Gastrocnemius medialis (tissue), 4 donors: ENCODE data around the gene PPP2R2C. TPM values are rescaled to one million over a fixed set of nuclear protein-coding genes. Genes with fewer than 3 reads are reported as not detected.

Experiments
- ATAC-seq, 2 donors: fragments of 150-250 bp; one replicate each; pipeline ENCODE4 v1.9.1; 2016
- DNase-seq, 2 donors: peaks; one replicate each; pipeline ENCODE4 v3.0.0-alpha.2; 2019
- H3K27ac ChIP-seq, 4 donors: fragments of 200-600 bp; sonication (generic); 1 replicate in 1 of 4; 2 replicates in 3 of 4; pipeline ENCODE4 v1.5.1; 2016 to 2018; ENCODE audit warnings: mild to moderate bottlenecking in 2 of 4, moderate library complexity in 1 of 4
- H3K27me3 ChIP-seq, 3 donors: fragments of 200-600 bp; sonication (generic) in 2 of 3; 1 replicate in 1 of 3; 2 replicates in 2 of 3; pipeline versions ENCODE4 v1.5.1 to v1.6.0; 2016 to 2019; ENCODE audit warnings: mild to moderate bottlenecking in 1 of 3, moderate library complexity in 1 of 3
- H3K36me3 ChIP-seq, 2 donors: fragments of 200-600 bp; sonication (generic) in 1 of 2; one replicate each; pipeline ENCODE4 v1.5.1; 2017 to 2018
- H3K4me1 ChIP-seq, 2 donors: fragments of 200-600 bp; sonication (generic) in 1 of 2; one replicate each; pipeline ENCODE4 v1.5.1; 2016 to 2017; ENCODE audit warnings: mild to moderate bottlenecking in 2 of 2
- H3K4me3 ChIP-seq, 4 donors: fragments of 200-600 bp; sonication (generic) in 3 of 4; 1 replicate in 1 of 4; 2 replicates in 3 of 4; pipeline ENCODE4 v1.5.1; 2016 to 2019; ENCODE audit warnings: mild to moderate bottlenecking in 2 of 4
- H3K9me3 ChIP-seq, 3 donors: fragments of 200-600 bp; sonication (generic) in 2 of 3; 1 replicate in 1 of 3; 2 replicates in 2 of 3; pipeline ENCODE4 v1.5.1; 2016 to 2019
- POLR2A ChIP-seq, 2 donors: fragments of 450-650 bp; IDR thresholded peaks; one replicate each; pipeline ENCODE4 v1.6.1; 2017; ENCODE audit warnings: antibody characterized with exemption in 2 of 2, mild to moderate bottlenecking in 2 of 2, moderate library complexity in 2 of 2
- in situ Hi-C, 4 donors: fragments of 200-750 bp; cut with MboI; loops; one replicate each; pipeline versions ENCODE4 v1.15.0 to v1.8.0; 2017; ENCODE audit warnings: low sequenced_read_pairs in 4 of 4
- intact Hi-C: fragments of 100-400 bp; cut with DNase I; formaldehyde crosslinking; loops from one replicate; pipeline ENCODE4 v1.15.1; 2023; ENCODE audit warnings: low total_unique reads
- total RNA-seq, 4 donors: library from RNA; depleted of rRNA; stranded (reverse); fragments of >200 nt; gene quantifications; one replicate each; pipeline versions ENCODE4 v1.1.0 to v1.2.3, GENCODE V29; 2016
- TF ChIP-seq, protein P1 (sequence below), 5 experiments: fragments of 450-650 bp in 3 of 5; fragments of 200-600 bp in 2 of 5; sonication (generic) in 2 of 5; IDR thresholded peaks in 4 of 5; conservative IDR thresholded peaks in 1 of 5; 1 replicate in 4 of 5; 2 replicates in 1 of 5; pipeline ENCODE4 v1.5.1; 2016 to 2019; ENCODE audit warnings: antibody characterized with exemption in 5 of 5, mild to moderate bottlenecking in 3 of 5, moderate library complexity in 3 of 5

Gene PPP2R2C
- total RNA-seq, 4 donors from 2014 or later = 0.44 to 2.7 (median 0.62) TPM

DNA sequence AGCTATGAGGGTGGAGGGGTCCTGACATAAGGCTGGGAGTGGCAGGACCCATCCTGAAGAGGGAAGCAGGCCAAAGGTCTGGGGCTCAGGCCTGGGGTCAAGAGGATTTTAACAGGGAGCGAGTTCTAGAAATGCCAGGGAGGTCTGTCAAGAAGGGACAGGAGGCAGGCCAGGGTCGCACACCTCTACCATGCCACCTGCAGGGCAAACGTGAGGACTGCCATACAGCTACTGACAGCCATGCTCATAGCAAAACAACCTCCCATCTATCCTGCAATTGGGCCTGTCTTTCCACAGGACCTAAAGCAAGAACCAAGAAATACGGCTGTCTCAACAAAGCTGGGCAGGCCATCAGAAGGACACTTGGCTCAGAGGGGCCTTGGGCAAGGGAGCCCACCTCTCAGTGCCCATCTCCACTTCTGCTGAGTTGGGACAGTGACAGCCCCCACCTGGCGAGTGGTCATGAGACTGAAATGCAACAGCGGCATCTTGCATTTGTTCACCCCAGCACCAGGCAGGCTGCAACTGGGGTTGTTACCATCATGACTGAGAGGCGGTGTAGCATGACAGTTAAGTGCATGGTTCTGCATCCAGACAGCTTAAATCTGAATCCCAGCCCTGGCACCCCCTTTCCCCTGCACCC is 110.0 kb downstream of the PPP2R2C start:
- H3K27ac ChIP-seq = no peak overlapping the region
- intact Hi-C loops (no loop called here), in situ Hi-C loops (no loop called here)
- no peaks in the 10 kb centered on the region for H3K4me1 ChIP-seq
- no peaks in the 10 kb centered on the region for H3K36me3 ChIP-seq
- H3K4me3 ChIP-seq = no peak overlapping the region
- ATAC-seq (no peak), DNase-seq (no peak)
- peaks cover 4 to 8% (median 5%) of the 10 kb centered on the region in 3 donors for H3K27me3 ChIP-seq
- no peaks in the 10 kb centered on the region for H3K9me3 ChIP-seq
- no peak for TF ChIP-seq POLR2A (IDR thresholded peaks at IDR 0.05)
- TF ChIP-seq, protein P1, sequence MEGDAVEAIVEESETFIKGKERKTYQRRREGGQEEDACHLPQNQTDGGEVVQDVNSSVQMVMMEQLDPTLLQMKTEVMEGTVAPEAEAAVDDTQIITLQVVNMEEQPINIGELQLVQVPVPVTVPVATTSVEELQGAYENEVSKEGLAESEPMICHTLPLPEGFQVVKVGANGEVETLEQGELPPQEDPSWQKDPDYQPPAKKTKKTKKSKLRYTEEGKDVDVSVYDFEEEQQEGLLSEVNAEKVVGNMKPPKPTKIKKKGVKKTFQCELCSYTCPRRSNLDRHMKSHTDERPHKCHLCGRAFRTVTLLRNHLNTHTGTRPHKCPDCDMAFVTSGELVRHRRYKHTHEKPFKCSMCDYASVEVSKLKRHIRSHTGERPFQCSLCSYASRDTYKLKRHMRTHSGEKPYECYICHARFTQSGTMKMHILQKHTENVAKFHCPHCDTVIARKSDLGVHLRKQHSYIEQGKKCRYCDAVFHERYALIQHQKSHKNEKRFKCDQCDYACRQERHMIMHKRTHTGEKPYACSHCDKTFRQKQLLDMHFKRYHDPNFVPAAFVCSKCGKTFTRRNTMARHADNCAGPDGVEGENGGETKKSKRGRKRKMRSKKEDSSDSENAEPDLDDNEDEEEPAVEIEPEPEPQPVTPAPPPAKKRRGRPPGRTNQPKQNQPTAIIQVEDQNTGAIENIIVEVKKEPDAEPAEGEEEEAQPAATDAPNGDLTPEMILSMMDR (IDR thresholded peaks at IDR 0.05 in 4 of 5, conservative IDR thresholded peaks at IDR 0.05 in 1 of 5) = no peak

DNA sequence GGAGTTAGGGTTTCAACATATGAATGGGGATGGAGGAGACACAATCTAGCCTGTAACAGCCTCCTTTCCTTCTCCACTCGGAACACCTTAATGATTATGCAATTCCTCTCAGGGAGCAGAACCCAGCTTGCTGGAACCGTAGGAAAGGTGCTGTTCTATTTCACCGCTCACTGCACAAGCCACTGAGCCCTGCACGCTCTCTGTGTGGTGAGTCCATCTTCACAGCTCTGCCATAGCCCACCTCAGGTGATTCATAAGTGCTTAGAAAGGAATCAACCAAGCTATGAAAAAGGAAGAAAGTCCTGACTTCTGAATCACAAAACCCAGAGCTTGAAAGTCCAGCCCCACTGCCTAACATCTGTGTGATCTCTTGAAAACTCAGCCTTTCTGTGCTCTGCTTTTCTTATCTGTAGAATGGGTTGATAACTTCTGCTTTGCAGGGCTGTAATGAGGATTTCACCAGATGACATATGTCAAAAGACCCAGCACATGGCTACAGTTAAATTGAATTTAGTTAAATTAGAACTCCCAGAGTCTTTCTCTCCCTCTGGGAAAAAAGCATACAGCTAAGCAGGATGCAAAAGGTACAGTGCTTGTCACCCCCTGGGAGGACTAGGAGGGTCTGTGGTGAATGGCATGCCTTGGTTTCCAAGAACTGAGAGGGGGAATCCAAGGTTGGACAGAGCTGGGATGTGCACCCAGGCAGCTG is 111.2 kb downstream of the PPP2R2C start:
- Histone ChIP-seq H3K4me1 (no peaks in the 10 kb centered on the region), H3K36me3 (no peaks in the 10 kb centered on the region), H3K27me3 (peaks cover 3 to 6% (median 5%) of the 10 kb centered on the region in 3 donors), H3K9me3 (no peaks in the 10 kb centered on the region), H3K27ac (no peak overlapping the region), H3K4me3 (no peak overlapping the region)
- in situ Hi-C loops = no loop called here
- no peak for ATAC-seq
- intact Hi-C loops = no loop called here
- no peak for DNase-seq
- no peak for TF ChIP-seq POLR2A (IDR thresholded peaks at IDR 0.05)
- TF ChIP-seq, protein P1 (IDR thresholded peaks at IDR 0.05 in 4 of 5, conservative IDR thresholded peaks at IDR 0.05 in 1 of 5) = no peak

DNA sequence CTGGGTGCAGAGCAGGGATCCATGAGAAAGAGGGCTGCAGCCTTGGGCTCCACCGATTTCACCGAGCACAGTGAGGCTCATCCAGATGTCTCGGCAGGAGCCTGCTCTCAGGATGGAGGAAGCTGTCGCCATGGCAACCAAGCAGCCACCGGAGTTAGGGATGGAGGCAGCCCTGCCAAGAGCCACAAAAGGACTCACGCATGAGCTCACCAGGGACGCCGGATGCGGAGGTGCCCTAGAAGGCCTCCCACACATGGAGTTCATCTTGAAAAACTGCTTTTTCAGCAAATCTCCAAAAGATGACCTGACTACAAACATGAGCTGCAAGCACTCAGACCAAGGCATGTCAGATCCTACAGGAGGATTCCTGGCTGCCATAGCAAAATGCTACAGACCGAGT is 112.0 kb downstream of the PPP2R2C start:
- no peak for DNase-seq
- H3K4me1 ChIP-seq = no peaks in the 10 kb centered on the region
- TF ChIP-seq POLR2A (IDR thresholded peaks at IDR 0.05) = no peak
- TF ChIP-seq, protein P1 (IDR thresholded peaks at IDR 0.05 in 4 of 5, conservative IDR thresholded peaks at IDR 0.05 in 1 of 5) = no peak
- in situ Hi-C loops = no loop called here
- intact Hi-C loops = no loop called here
- H3K27ac ChIP-seq = no peak overlapping the region
- no peak overlapping the region for H3K4me3 ChIP-seq
- ATAC-seq = no peak
- H3K9me3 ChIP-seq = no peaks in the 10 kb centered on the region
- H3K27me3 ChIP-seq = peaks cover 0 to 6% (median 3%) of the 10 kb centered on the region in 3 donors
- H3K36me3 ChIP-seq = no peaks in the 10 kb centered on the region

DNA sequence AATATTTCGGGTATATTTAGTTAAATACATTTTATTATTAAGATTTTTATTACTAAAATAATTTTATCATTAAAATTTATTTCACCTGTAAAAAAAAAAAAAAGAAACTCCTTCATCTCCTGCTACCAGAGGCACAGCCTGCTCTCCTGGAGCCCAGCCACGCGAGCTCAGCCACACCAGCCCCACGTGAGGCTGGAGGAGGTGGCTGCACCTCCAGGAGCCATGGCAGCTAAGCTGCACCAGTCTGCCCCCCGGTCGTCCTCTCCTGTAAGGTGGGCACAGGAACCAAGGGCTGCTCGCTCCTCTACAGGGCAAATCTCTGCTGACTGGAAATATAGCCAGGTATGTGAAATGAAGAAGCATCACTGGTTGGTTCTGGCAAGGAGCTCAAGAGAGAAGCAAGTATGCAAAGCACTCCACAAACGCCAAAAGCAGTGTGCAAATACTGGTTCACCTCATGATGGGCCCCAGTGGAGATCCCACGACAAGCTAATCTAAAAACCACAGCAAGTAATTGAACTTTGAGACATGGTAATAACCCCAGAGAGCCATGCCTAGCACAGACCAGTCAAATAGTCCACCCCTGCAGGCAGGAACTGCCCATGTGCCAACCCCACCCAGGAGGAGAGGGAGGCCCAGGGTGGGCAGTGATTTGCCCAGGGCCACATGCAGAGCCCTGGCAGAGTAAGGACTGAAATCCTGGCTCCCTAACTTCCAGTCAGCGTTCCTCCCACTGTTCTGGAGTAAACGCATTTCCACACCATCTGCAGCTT is 112.7 kb downstream of the PPP2R2C start:
- no peak for DNase-seq

More for the DNA sequence above, 112.7 kb downstream of the PPP2R2C start:
- Histone ChIP-seq H3K27ac (no peak overlapping the region), H3K4me3 (no peak overlapping the region), H3K36me3 (no peaks in the 10 kb centered on the region), H3K9me3 (no peaks in the 10 kb centered on the region), H3K27me3 (peaks cover 0 to 6% (median 3%) of the 10 kb centered on the region in 3 donors), H3K4me1 (no peaks in the 10 kb centered on the region)
- TF ChIP-seq, protein P1 (IDR thresholded peaks at IDR 0.05 in 4 of 5, conservative IDR thresholded peaks at IDR 0.05 in 1 of 5) = no peak
- no peak for TF ChIP-seq POLR2A (IDR thresholded peaks at IDR 0.05)
- in situ Hi-C loops (no loop called here), intact Hi-C loops (no loop called here)
- ATAC-seq = no peak
